HCT116 (cell line): ENCODE results near the gene SOWAHB. TPM values are rescaled to one million over a fixed set of nuclear protein-coding genes. Genes with fewer than 3 reads are reported as not detected.

Experiments used
- ATAC-seq: fragments of 200-7000 bp; cut with Tn5 transposase; 2 replicates; pipeline ENCODE4 v1.9.1; 2020; ENCODE audit warnings: mild to moderate bottlenecking, moderate library complexity
- BruUV-seq: library from RNA; stranded (reverse); fragments of 400-500 nt; replicated peaks from 2 replicates; lab custom pipeline; 2021; lab: Mats Ljungman, UMichigan
- CTCF ChIA-PET: fragments of 300-600 bp; sonication (Branson Sonifier 250); formaldehyde crosslinking; loops from one replicate; lab custom pipeline; 2021; ENCODE audit warnings: antibody characterized with exemption; lab: Charles Lee
- POLR2A ChIA-PET: fragments of 300-600, 350-600 bp; sonication (Branson Sonifier 250); formaldehyde crosslinking; loops from one replicate; lab custom pipeline; 2021; ENCODE audit warnings: antibody characterized with exemption; lab: Charles Lee
- RAD21 ChIA-PET, 2 experiments: fragments of 300-600 bp; sonication (Branson Sonifier 250); formaldehyde crosslinking; loops; one replicate each; lab custom pipeline; 2023; ENCODE audit warnings: low total read pairs in 2 of 2; ENCODE audit not compliant: uncharacterized antibody in 2 of 2, unreplicated experiment in 2 of 2, low non-redundant PET in 1 of 2; lab: Charles Lee
- DNase-seq: peaks from one replicate; pipeline ENCODE4 v3.0.0-alpha.2; 2010; ENCODE audit warnings: low read depth, low spot score
- H2AFZ ChIP-seq: fragments of 200-600 bp; shearing (Covaris generic), sonication (generic); 2 replicates; pipeline ENCODE4 v1.6.1; 2017; ENCODE audit warnings: low read depth, mixed run types, mixed read lengths, antibody characterized with exemption, low read length; ENCODE audit not compliant: poor library complexity, severe bottlenecking
- H3K27ac ChIP-seq: 2 replicates; pipeline ENCODE4 v1.5.1; 2012; ENCODE audit warnings: low read depth, low read length
- H3K27me3 ChIP-seq: fragments of 200-600 bp; sonication (generic); 2 replicates; pipeline ENCODE4 v1.6.1; 2016; ENCODE audit warnings: mixed run types, low read length, mixed read lengths; ENCODE audit not compliant: insufficient read depth
- H3K36me3 ChIP-seq, 2 experiments: fragments of 200-500 bp in 1 of 2; fragments of 200-600 bp in 1 of 2; sonication (Bioruptor generic) in 1 of 2; sonication (generic) in 1 of 2; 2 replicates each; pipeline versions ENCODE4 v1.5.1 to v1.6.1; 2014 to 2016; ENCODE audit warnings: low read length in 2 of 2, inconsistent platforms in 1 of 2, mixed read lengths in 1 of 2, mixed run types in 1 of 2; ENCODE audit not compliant: insufficient read depth in 2 of 2, control insufficient read depth in 1 of 2
- H3K4me1 ChIP-seq, 2 experiments: fragments of 200-600 bp in 1 of 2; sonication (generic) in 1 of 2; 2 replicates each; pipeline versions ENCODE4 v1.5.1 to v1.6.1; 2012 to 2017; ENCODE audit warnings: low read length in 2 of 2, inconsistent platforms in 1 of 2, mild to moderate bottlenecking in 1 of 2, mixed read lengths in 1 of 2, mixed run types in 1 of 2, moderate library complexity in 1 of 2; ENCODE audit not compliant: insufficient read depth in 2 of 2, control insufficient read depth in 1 of 2
- H3K4me2 ChIP-seq: fragments of 200-600 bp; sonication (generic); 2 replicates; pipeline ENCODE4 v1.6.1; 2017; ENCODE audit warnings: mixed run types, low read length, mixed read lengths
- H3K4me3 ChIP-seq, 2 experiments: fragments of 200-600 bp in 1 of 2; sonication (generic) in 1 of 2; replicated peaks in 1 of 2; 2 replicates each; pipeline ENCODE4 v1.5.1; 2011 to 2016; ENCODE audit warnings: low read length in 2 of 2, control low read depth in 1 of 2, low read depth in 1 of 2, mild to moderate bottlenecking in 1 of 2, mixed read lengths in 1 of 2, mixed run types in 1 of 2
- H3K79me2 ChIP-seq: fragments of 200-600 bp; sonication (generic); 2 replicates; pipeline ENCODE4 v1.6.1; 2017; ENCODE audit warnings: mild to moderate bottlenecking, mixed run types, low read length, moderate library complexity, mixed read lengths; ENCODE audit not compliant: insufficient read depth
- H3K9ac ChIP-seq: fragments of 200-600 bp; sonication (generic); 2 replicates; pipeline ENCODE4 v1.6.1; 2016; ENCODE audit warnings: low read length, mixed read lengths
- H3K9me2 ChIP-seq: fragments of 200-600 bp; sonication (generic), shearing (Covaris generic); 2 replicates; pipeline ENCODE4 v1.6.1; 2017; ENCODE audit warnings: mixed run types, mild to moderate bottlenecking, moderate library complexity; ENCODE audit not compliant: insufficient read depth
- H3K9me3 ChIP-seq, 2 experiments: fragments of 200-500 bp in 1 of 2; fragments of 200-600 bp in 1 of 2; sonication (Bioruptor generic) in 1 of 2; sonication (generic) in 1 of 2; 2 replicates each; pipeline ENCODE4 v1.6.1; 2014 to 2017; ENCODE audit warnings: low read length in 2 of 2, mixed read lengths in 2 of 2, inconsistent platforms in 1 of 2, low read depth in 1 of 2, mild to moderate bottlenecking in 1 of 2, mixed run types in 1 of 2, moderate library complexity in 1 of 2; ENCODE audit not compliant: control insufficient read depth in 1 of 2, insufficient read depth in 1 of 2
- H4K20me1 ChIP-seq: fragments of 200-600 bp; sonication (generic), shearing (Covaris generic); 2 replicates; pipeline ENCODE4 v1.6.1; 2017; ENCODE audit warnings: mixed run types, mild to moderate bottlenecking, moderate library complexity; ENCODE audit not compliant: insufficient read depth
- CBX3 ChIP-seq: IDR thresholded peaks from 2 replicates; pipeline ENCODE4 v1.6.1; 2012; ENCODE audit warnings: low read depth
- CEBPB ChIP-seq: IDR thresholded peaks from 2 replicates; pipeline ENCODE4 v1.6.1; 2012; ENCODE audit warnings: low read depth
- EGR1 ChIP-seq: IDR thresholded peaks from 2 replicates; pipeline ENCODE4 v1.6.1; 2012; ENCODE audit warnings: low read depth
- ELF1 ChIP-seq: IDR thresholded peaks from 2 replicates; pipeline ENCODE4 v1.6.1; 2012; ENCODE audit warnings: low read depth, borderline replicate concordance
- EZH2 ChIP-seq: fragments of 200-600 bp; sonication (generic); IDR thresholded peaks from 2 replicates; pipeline ENCODE4 v1.6.1; 2017; ENCODE audit warnings: antibody characterized with exemption, mixed run types
- EZH2phosphoT487 ChIP-seq: fragments of 200-600 bp; IDR thresholded peaks from 2 replicates; pipeline ENCODE4 v1.6.1; 2018; ENCODE audit warnings: antibody characterized with exemption, borderline replicate concordance
- JUND ChIP-seq: IDR thresholded peaks from 2 replicates; pipeline ENCODE4 v1.6.1; 2012
- RAD21 ChIP-seq: IDR thresholded peaks from 2 replicates; pipeline ENCODE4 v1.6.1; 2012; ENCODE audit warnings: low read depth, mild to moderate bottlenecking
- SP1 ChIP-seq: IDR thresholded peaks from 2 replicates; pipeline ENCODE4 v1.6.1; 2012; ENCODE audit warnings: low read depth
- SRF ChIP-seq: IDR thresholded peaks from 2 replicates; pipeline ENCODE4 v1.6.1; 2012; ENCODE audit warnings: low read depth
- YY1 ChIP-seq: IDR thresholded peaks from 2 replicates; pipeline ENCODE4 v1.6.1; 2011; ENCODE audit warnings: low read length, low read depth, moderate library complexity, mild to moderate bottlenecking; ENCODE audit not compliant: insufficient replicate concordance; ENCODE audit errors: extremely low read depth
- ZFX ChIP-seq: fragments of 450-650 bp; IDR thresholded peaks from 2 replicates; pipeline ENCODE4 v1.6.1; 2017
- ZNF274 ChIP-seq: fragments of 200-500 bp; sonication (Bioruptor generic); IDR thresholded peaks from 2 replicates; pipeline ENCODE4 v1.6.1; 2014; ENCODE audit warnings: mild to moderate bottlenecking, low read depth, low read length, inconsistent platforms
- intact Hi-C: fragments of 100-400 bp; cut with micrococcal nuclease; formaldehyde crosslinking; loops from 2 replicates; pipeline ENCODE4 v1.10.0; 2022
- total RNA-seq: library from RNA; stranded (reverse); gene quantifications from one replicate; pipeline ENCODE4 v1.2.1, GENCODE V29; 2021; ENCODE audit not compliant: unreplicated experiment
- TF ChIP-seq, protein P1 (sequence below): IDR thresholded peaks from 2 replicates; pipeline ENCODE4 v1.6.1; 2012
- TF ChIP-seq, protein P2 (sequence below): IDR thresholded peaks from 2 replicates; pipeline ENCODE4 v1.6.1; 2011; ENCODE audit warnings: mild to moderate bottlenecking, low read length, moderate library complexity; ENCODE audit not compliant: insufficient replicate concordance; ENCODE audit errors: extremely low read depth

The SOWAHB gene
- total RNA-seq, 1 experiment from 2014 or later, result 3.0 TPM

DNA sequence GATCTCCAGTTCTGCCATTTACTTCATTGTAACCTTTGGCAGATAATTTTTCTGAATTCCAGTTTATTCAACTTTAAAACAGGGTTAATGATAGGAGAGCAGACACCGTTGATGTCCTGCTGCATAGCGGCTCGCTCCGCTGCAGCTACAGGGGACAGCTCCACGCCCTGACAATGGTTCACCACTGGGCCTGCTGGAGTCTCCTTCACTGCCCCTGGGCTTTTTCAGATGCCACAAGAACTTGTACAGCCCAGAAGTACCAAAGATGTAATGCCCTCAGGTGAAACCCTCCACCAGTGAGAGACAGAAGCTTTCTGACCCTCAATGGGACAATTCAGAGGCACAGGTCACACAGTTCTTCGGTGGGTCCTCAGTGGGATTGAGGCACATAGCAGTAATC lies 28.9 kb upstream of the SOWAHB start:
- ATAC-seq, result no peak
- BruUV-seq, result no TSS peak
- no peaks in the 10 kb centered on the region for H4K20me1 ChIP-seq
- intact Hi-C loops, result no loop called here
- no peaks in the 10 kb centered on the region for H3K79me2 ChIP-seq
- ChIA-PET CTCF (no interaction called here), POLR2A (no interaction called here), RAD21 (no interaction called here)
- H3K4me3 ChIP-seq, result no peak overlapping the region
- no peak overlapping the region for H3K9ac ChIP-seq
- H3K4me1 ChIP-seq, result peaks cover 3 to 12% of the 10 kb centered on the region in 2 experiments; a peak in 2 of 4 replicates
- H3K4me2 ChIP-seq, result no peak overlapping the region
- H2AFZ ChIP-seq, result no peak overlapping the region
- no peaks in the 10 kb centered on the region for H3K36me3 ChIP-seq
- TF ChIP-seq SP1 (no peak), ZNF274 (no peak), ELF1 (no peak), JUND (no peak)
- TF ChIP-seq, protein P1, sequence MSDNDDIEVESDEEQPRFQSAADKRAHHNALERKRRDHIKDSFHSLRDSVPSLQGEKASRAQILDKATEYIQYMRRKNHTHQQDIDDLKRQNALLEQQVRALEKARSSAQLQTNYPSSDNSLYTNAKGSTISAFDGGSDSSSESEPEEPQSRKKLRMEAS, result no peak
- no peak overlapping the region for H3K27ac ChIP-seq
- DNase-seq, result no peak
- H3K9me3 ChIP-seq, result no peaks in the 10 kb centered on the region
- no peaks in the 10 kb centered on the region for H3K27me3 ChIP-seq
- H3K9me2 ChIP-seq, result no peaks in the 10 kb centered on the region

GRCh38 chr4:76923619-76924357 lies 25.8 kb upstream of the SOWAHB start:
- H3K9ac ChIP-seq, result no peak overlapping the region
- intact Hi-C loops, result no loop called here
- H3K36me3 ChIP-seq, result no peaks in the 10 kb centered on the region
- no peak overlapping the region for H3K4me2 ChIP-seq
- TF ChIP-seq EZH2phosphoT487 (no peak), SRF (no peak), CBX3 (no peak), JUND (no peak), ZFX (no peak), EGR1 (no peak), ELF1 (no peak), RAD21 (no peak), CEBPB (no peak), ZNF274 (no peak), YY1 (no peak), EZH2 (no peak), SP1 (no peak)
- TF ChIP-seq, protein P2, sequence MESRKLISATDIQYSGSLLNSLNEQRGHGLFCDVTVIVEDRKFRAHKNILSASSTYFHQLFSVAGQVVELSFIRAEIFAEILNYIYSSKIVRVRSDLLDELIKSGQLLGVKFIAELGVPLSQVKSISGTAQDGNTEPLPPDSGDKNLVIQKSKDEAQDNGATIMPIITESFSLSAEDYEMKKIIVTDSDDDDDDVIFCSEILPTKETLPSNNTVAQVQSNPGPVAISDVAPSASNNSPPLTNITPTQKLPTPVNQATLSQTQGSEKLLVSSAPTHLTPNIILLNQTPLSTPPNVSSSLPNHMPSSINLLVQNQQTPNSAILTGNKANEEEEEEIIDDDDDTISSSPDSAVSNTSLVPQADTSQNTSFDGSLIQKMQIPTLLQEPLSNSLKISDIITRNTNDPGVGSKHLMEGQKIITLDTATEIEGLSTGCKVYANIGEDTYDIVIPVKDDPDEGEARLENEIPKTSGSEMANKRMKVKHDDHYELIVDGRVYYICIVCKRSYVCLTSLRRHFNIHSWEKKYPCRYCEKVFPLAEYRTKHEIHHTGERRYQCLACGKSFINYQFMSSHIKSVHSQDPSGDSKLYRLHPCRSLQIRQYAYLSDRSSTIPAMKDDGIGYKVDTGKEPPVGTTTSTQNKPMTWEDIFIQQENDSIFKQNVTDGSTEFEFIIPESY, result no peak
- TF ChIP-seq, protein P1, result no peak
- no TSS peak for BruUV-seq
- POLR2A ChIA-PET, result no interaction called here
- no peaks in the 10 kb centered on the region for H3K9me3 ChIP-seq
- CTCF ChIA-PET, result no interaction called here
- no peaks in the 10 kb centered on the region for H3K4me1 ChIP-seq
- DNase-seq (no peak), ATAC-seq (no peak)
- no peaks in the 10 kb centered on the region for H3K79me2 ChIP-seq
- no peak overlapping the region for H3K4me3 ChIP-seq
- no peaks in the 10 kb centered on the region for H3K9me2 ChIP-seq
- H4K20me1 ChIP-seq, result no peaks in the 10 kb centered on the region
- RAD21 ChIA-PET, result no interaction called here
- H3K27me3 ChIP-seq, result no peaks in the 10 kb centered on the region
- no peak overlapping the region for H2AFZ ChIP-seq
- no peak overlapping the region for H3K27ac ChIP-seq
